Measurements from ENCODE around the gene PDXP.

DNA sequence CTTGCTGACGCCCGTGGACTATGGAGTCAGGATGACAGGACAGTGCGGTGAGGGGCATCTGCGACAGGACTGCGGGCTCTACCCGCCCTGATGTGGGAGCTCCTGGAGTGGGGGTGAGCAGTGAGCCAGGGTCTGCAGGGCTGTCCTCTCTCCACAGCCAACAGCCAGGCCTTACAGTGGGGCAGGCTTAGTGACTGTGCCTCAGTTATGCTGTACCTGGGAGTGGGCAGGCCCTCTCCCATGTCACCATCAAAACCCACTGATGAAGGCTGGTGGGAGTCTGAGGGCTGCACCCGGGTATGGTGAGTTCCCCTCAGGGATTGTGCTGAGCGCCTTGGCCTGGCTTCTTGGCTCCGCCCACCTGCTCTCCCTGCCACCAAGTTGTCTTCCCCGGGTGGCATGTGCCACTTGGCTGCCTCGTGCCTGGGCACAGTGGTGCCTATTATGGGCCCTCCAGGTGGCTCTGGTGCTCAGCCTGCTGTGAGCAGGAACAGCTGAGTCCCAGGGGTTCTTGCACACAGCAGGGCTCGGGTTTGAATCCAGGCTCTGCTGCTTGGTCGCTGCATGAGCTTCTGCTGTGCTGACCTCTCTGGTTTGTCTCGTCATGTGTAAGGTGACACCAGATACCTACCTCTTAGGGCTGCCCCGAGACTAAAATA lies 34.2 kb downstream of the PDXP start:
- TF ChIP-seq TAF1 (conservative IDR thresholded peaks at IDR 0.05) (no peak), RAD21 (IDR thresholded peaks at IDR 0.05) (no peak), GABPA (IDR thresholded peaks at IDR 0.05 in 1 of 2, conservative IDR thresholded peaks at IDR 0.05 in 1 of 2) (no peak), SP1 (IDR thresholded peaks at IDR 0.05) (no peak)
- TF ChIP-seq, protein P1, sequence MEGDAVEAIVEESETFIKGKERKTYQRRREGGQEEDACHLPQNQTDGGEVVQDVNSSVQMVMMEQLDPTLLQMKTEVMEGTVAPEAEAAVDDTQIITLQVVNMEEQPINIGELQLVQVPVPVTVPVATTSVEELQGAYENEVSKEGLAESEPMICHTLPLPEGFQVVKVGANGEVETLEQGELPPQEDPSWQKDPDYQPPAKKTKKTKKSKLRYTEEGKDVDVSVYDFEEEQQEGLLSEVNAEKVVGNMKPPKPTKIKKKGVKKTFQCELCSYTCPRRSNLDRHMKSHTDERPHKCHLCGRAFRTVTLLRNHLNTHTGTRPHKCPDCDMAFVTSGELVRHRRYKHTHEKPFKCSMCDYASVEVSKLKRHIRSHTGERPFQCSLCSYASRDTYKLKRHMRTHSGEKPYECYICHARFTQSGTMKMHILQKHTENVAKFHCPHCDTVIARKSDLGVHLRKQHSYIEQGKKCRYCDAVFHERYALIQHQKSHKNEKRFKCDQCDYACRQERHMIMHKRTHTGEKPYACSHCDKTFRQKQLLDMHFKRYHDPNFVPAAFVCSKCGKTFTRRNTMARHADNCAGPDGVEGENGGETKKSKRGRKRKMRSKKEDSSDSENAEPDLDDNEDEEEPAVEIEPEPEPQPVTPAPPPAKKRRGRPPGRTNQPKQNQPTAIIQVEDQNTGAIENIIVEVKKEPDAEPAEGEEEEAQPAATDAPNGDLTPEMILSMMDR (IDR thresholded peaks at IDR 0.05; ENCODE audit: low read depth, low read length, missing input control): no peak

Measured in liver (tissue), 3 donors.